SIG-M5 treated with dmso at 0.1 percent for 504 hours (cell line): Measurements from ENCODE around the gene STOML1.

ENCODE experiments used
- DNase-seq: peaks from one replicate; lab custom pipeline; 2025; ENCODE audit not compliant: unreplicated experiment; lab: John Stamatoyannopoulos, UW

Gene STOML1

DNA sequence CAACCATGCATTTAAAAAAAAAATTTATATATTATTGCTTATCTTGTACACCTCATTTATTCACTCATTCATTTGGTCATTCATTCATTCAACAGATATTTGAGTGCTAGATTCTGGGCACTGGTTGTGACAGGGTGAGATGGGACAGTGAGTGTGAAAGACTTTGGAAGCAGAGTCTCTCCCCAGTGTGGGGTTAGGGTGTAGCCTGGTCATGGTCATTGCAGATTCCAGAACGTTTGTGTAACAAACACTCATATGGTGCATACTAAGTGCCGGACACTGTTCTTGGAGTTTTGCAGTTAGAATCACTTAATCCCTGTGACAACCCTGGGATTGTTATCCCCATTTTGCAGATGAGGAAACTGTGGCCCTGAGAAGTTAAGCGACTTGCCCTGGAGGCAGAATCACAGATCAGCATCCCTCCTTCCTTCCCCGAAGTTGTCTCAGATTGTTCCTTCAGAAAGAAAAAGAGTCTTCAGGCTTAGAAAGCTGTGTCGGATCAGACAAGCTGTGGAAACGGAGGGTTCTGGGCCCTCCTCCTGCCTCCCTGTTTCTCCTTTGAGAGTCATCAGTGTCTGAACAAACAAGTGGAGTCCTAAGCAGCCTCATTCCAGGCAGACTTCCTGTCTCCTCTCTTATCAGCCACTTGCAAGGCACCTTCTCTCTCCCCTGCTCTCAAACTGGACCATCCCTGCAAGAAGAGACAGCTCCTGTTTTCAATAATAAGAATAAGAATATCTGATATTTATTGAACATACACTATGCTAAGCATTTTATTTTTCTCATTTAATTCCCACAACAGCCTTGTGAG, 59.5 kb downstream of the STOML1 start:
- DNase-seq, result no peak

DNA sequence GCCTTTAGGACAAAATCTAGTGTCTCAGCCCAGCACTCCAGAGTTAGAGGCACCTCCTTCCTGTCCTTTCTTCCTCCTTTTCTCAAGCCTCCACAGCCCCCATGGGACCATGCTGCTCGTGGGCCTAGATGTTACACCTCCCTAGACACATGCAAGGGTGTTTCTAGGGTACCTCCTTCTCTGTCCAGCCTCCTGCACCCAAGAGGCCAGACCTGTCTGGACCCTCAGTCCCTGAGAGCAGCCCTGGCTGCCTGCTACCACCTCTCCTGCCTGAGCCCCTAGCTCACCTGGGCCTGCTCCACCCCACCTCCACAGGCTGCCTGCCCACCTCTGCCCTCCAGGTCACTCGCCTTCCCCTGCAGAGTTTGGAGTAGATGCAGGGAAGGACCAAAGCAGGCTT, 60.7 kb downstream of the STOML1 start:
- no peak for DNase-seq

DNA sequence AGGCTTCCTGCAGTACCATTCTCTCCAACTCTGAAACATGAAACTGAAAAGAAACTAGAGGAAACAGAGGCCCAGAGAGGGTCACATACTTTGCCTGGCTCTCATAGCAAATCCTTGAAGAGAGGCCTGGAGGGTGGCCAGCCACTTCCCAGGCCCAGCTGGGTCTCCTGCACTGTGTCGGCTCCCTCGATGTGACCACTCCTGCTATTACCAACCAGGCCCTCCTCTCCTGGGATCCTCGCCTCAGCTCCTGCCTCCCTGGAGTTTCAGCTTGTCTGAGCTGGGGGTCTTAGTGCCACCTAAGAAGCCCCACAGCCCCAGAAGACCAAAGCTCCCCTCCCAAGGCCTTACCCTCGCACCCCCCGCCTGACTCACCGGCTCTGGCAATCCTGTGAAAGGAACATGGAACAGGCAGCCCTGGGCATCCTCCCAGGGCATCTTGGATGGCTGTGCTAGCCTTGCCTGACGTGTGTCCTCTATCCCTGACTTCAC, 61.3 kb downstream of the STOML1 start:
- DNase-seq, result no peak

DNA sequence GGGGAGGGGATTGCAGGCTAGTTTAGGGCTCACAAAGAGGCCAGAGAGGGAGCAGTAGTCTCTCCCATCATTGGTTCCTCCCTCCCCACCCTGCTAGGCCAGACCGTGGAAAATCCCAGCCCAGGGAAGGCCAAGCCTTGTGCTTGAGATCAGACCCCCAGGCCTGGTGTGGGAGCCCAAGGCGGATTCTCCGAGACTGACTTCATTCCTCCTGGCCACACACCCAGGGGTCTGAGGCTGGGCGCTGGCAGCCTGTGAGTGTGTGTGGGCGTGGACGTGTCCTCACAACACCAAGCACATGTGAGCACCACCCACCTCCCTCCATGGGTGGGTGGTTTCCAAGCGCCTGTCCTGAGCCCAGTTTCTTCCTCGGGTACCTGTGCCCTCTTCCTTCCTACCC, 61.7 kb downstream of the STOML1 start:
- no peak for DNase-seq

DNA sequence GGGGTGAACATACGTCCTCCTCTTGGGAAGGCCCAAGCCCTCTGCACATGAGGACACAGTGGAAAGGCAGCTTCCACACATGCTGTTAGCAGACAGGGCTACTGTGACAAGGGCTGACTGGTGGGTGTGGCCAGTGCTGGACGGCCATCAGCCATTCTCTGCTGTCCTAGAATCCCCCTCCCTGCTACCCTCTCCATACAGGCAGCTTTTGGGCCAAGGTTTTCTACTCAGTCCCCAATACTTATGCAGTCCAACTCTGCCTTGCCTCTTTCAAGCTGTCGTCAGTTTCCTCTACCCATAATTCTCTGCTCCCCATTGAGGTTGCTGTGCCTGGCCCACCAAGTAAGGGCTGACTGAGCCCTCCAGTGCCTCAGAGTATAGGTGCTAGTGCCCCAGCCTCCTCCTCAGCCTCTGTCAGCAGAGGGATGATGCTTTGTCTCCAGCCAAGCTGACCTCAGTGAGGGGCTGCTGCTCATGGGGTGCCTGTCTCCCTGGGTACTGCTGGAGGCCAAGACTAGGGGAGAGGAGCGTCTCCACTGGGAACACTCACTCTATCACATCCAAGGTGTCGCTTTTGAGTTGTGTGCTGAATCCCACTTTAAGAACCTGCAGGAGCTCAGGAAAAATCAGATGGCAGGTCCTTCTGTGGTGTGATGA, 63.0 kb downstream of the STOML1 start:
- no peak for DNase-seq
